Testis (tissue), 3 donors: ENCODE data around the gene PLLP. TPM values are rescaled to one million over a fixed set of nuclear protein-coding genes. Genes with fewer than 3 reads are reported as not detected.

Experiments used
- DNase-seq: peaks from one replicate; pipeline ENCODE4 v3.0.0-alpha.2; 2019
- H3K27ac ChIP-seq, 2 donors: fragments of 200-600 bp; sonication (generic); one replicate each; pipeline ENCODE4 v1.5.1; 2019
- H3K27me3 ChIP-seq: fragments of 200-600 bp; sonication (generic); one replicate; pipeline ENCODE4 v1.5.1; 2019
- H3K36me3 ChIP-seq: fragments of 200-600 bp; sonication (generic); one replicate; pipeline ENCODE4 v1.5.1; 2017; ENCODE audit warnings: low read depth; ENCODE audit errors: missing control alignments
- H3K4me1 ChIP-seq: fragments of 200-600 bp; sonication (generic); one replicate; pipeline ENCODE4 v1.5.1; 2019
- H3K4me3 ChIP-seq, 2 donors: fragments of 200-600 bp; sonication (generic); one replicate each; pipeline ENCODE4 v1.5.1; 2017 to 2019
- H3K9me3 ChIP-seq: fragments of 200-600 bp; sonication (generic); one replicate; pipeline ENCODE4 v1.5.1; 2017
- POLR2A ChIP-seq: fragments of 450-650 bp; IDR thresholded peaks from one replicate; pipeline ENCODE4 v1.6.1; 2017; ENCODE audit warnings: antibody characterized with exemption, mild to moderate bottlenecking, moderate library complexity
- WGBS, 2 donors: methylation state at CpG; one replicate each; pipeline ENCODE4 v1.1.5; 2018; 5-methylcytosine and 5-hydroxymethylcytosine counted together
- intact Hi-C: fragments of 100-400 bp; cut with DNase I; formaldehyde crosslinking; loops from one replicate; pipeline ENCODE4 v1.15.1; 2023; ENCODE audit warnings: low total_unique reads
- polyA plus RNA-seq: library from polyadenylated mRNA; stranded (reverse); fragments of 350-450 nt; fragmentation: Illumina TruSeq; extraction: RNeasy Lipid Tissue Mini Kit (QIAGEN cat#74804); gene quantifications from one replicate; pipeline ENCODE4 v1.2.3, GENCODE V29; 2014; ENCODE audit warnings: low read depth, low replicate concordance; ENCODE audit not compliant: insufficient read depth
- total RNA-seq, 2 donors: library from RNA; depleted of rRNA; stranded (reverse); fragments of >200 nt; gene quantifications; one replicate each; pipeline ENCODE4 v1.2.3, GENCODE V29; 2016
- TF ChIP-seq, protein P1 (sequence below), 3 experiments: fragments of 450-650 bp in 2 of 3; fragments of 200-600 bp in 1 of 3; sonication (generic) in 1 of 3; IDR thresholded peaks; one replicate each; pipeline ENCODE4 v1.5.1; 2016 to 2019; ENCODE audit warnings: antibody characterized with exemption in 3 of 3, mild to moderate bottlenecking in 2 of 3, moderate library complexity in 1 of 3

Gene PLLP
- total and polyA plus RNA-seq, 3 donors from 2014 or later: 15.0 to 39.4 (median 36.1) TPM

DNA sequence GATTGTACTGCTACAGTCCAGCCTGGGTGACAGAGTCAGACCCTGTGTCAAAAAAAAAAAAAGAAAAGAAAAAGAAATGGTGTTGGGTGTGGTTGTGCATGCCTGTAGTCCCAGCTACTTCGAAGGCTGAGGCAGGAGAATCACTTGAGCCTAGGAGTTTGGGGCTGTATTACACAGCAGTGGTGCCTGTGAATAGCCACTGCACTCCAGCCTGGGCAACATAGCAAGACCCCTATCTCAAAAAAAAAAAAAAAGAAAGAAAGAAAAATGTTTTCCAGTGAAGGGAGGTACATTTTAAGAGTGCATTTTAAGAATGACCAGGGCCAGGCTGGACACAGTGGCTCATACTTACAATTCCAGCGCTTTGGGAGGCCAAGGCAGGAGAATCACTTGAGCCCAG lies 33.1 kb downstream of the PLLP start:
- 89 to 97% methylated on average over 2 of the region's 2 CpGs for WGBS, 2 donors
- Histone ChIP-seq H3K36me3 (no peaks in the 10 kb centered on the region), H3K4me3 (no peak overlapping the region), H3K27ac (no peak overlapping the region), H3K4me1 (peaks cover 5% of the 10 kb centered on the region), H3K9me3 (no peaks in the 10 kb centered on the region), H3K27me3 (no peaks in the 10 kb centered on the region)
- no peak for DNase-seq
- TF ChIP-seq, protein P1, sequence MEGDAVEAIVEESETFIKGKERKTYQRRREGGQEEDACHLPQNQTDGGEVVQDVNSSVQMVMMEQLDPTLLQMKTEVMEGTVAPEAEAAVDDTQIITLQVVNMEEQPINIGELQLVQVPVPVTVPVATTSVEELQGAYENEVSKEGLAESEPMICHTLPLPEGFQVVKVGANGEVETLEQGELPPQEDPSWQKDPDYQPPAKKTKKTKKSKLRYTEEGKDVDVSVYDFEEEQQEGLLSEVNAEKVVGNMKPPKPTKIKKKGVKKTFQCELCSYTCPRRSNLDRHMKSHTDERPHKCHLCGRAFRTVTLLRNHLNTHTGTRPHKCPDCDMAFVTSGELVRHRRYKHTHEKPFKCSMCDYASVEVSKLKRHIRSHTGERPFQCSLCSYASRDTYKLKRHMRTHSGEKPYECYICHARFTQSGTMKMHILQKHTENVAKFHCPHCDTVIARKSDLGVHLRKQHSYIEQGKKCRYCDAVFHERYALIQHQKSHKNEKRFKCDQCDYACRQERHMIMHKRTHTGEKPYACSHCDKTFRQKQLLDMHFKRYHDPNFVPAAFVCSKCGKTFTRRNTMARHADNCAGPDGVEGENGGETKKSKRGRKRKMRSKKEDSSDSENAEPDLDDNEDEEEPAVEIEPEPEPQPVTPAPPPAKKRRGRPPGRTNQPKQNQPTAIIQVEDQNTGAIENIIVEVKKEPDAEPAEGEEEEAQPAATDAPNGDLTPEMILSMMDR (IDR thresholded peaks at IDR 0.05): no peak
- no peak for TF ChIP-seq POLR2A
- intact Hi-C loops: no loop called here

DNA sequence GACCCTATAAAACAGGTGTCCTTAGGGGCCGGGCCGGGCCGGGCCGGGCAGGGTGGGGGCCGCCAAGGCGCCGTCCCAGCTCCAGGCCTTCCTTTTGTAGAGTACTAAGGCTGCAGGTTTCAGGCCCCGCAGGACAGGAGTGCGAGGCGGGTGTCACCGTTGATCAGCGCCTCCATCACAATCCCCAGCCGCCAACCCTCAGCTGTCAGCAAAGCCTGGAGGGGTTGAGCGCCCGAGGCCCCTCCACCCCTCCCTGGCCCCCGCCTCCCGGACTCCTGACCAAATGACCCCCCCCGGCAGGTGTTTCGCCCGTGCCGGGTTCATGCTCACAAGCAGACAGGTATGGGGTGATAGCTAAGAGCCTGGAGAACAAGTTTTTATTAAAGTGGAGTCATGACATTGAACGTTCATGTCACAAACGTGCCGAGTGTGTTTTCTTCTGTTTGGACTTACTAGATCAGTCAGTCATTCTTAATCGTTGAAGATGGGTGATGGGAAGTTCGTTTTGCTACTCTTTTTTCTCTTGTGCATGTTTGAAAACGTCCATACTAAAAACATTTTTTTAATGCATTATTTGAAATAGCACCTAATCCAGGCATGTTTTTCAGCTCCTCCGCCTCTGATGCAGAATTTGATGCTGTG lies 38.9 kb downstream of the PLLP start:
- WGBS, 2 donors: 3 to 7% methylated on average over 10 to 20 of the region's 28 CpGs
- DNase-seq: peak; percentile 58

DNA sequence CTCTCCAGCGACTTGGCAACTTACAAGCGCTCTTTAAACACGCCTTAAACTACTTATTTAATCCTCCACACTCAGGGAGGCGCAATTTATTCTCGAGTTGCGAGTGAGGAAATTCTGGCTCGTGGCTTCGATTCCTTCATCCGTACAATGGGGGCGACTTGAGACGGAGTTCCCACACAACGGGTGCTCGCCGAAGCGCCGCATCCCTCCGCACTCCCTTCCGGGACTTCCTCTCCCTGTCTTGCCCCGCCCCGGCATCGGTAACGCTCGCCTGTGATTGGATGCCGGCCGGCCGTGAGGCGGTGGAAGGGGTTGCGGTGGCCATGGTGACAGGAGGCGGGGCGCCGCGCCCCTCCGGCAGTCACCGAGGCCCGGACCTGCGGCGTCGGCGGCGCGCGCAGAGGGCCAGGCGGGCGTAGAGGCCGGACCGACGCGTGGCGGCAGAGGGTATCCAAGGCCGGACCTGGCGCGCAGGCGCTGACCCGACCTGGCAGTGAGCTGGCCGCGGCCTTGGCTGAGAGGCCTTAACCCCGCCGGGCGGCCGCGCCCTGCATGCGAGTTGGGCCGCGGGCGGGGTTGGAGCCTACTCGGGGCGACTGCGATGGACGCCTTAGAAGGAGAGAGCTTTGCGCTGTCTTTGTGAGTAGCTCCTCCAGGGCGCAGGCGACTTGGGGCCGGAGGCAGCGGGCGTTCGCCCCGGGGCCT lies 39.6 kb downstream of the PLLP start, which contains the start of gene ARL2BP:
Gene ARL2BP, plus strand, starts transcription at position 493 of the 705 bp plus-strand sequence. Its CDS starts 109 bp downstream, at position 602.
- H3K9me3 ChIP-seq: no peaks in the 10 kb centered on the region
- WGBS, 2 donors: 0% methylated on average over 36 to 63 of the region's 77 CpGs
- intact Hi-C loops: no loop called here
- H3K36me3 ChIP-seq: no peaks in the 10 kb centered on the region
- peak; percentile 99 for DNase-seq
- peaks cover 11% of the 10 kb centered on the region for H3K4me1 ChIP-seq
- H3K27me3 ChIP-seq: no peaks in the 10 kb centered on the region
- peak within 1 kb of the TSS; percentile 93 to 95 for H3K27ac ChIP-seq
- peak within 1 kb of the TSS; percentile 80 to 96 for H3K4me3 ChIP-seq
- TF ChIP-seq POLR2A: peak; percentile 65
- TF ChIP-seq, protein P1 (IDR thresholded peaks at IDR 0.05): no peak

More for the DNA sequence above, 38.9 kb downstream of the PLLP start:
- H3K9me3 ChIP-seq: no peaks in the 10 kb centered on the region
- no peaks in the 10 kb centered on the region for H3K27me3 ChIP-seq
- peak overlapping the region; percentile 80 to 96 for H3K4me3 ChIP-seq
- H3K4me1 ChIP-seq: peaks cover 11% of the 10 kb centered on the region
- H3K27ac ChIP-seq: peak overlapping the region; percentile 93 to 95
- intact Hi-C loops: no loop called here
- no peaks in the 10 kb centered on the region for H3K36me3 ChIP-seq
- TF ChIP-seq, protein P1 (IDR thresholded peaks at IDR 0.05): no peak
- no peak for TF ChIP-seq POLR2A

DNA sequence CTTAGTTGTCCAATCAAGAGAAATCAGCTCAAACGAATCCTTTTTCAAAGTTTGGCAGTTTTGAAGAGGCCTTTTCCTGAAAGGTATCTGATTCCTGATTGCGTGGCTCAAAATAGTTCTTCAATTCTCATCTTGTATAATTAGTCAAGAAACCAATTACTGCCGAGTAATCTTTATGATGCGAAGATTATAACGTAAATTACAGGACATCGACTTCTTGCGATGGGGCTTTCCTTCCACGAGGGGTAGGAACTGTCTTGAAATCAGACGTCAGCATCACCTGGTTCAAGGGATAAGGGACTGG lies 40.1 kb downstream of the PLLP start:
- intact Hi-C loops: no loop called here
- WGBS, 2 donors: 4 to 6% methylated on average over 9 of the region's 9 CpGs
- no peaks in the 10 kb centered on the region for H3K36me3 ChIP-seq

More for the DNA sequence above, 40.1 kb downstream of the PLLP start:
- Histone ChIP-seq H3K4me3 (peak overlapping the region; percentile 80 to 96), H3K27me3 (no peaks in the 10 kb centered on the region), H3K27ac (peak overlapping the region; percentile 22 to 93), H3K9me3 (no peaks in the 10 kb centered on the region), H3K4me1 (peaks cover 11% of the 10 kb centered on the region)
- TF ChIP-seq, protein P1 (IDR thresholded peaks at IDR 0.05): no peak
- TF ChIP-seq POLR2A: no peak
- no peak for DNase-seq
